GM19328 (cell line): ENCODE measurements around the gene STK11IP.

Source experiments
- ATAC-seq: cut with Tn5 transposase; IDR thresholded peaks from one replicate; pipeline ENCODE4 v1.9.1; 2021; ENCODE audit warnings: mild to moderate bottlenecking, moderate library complexity; ENCODE audit not compliant: unreplicated experiment

Gene STK11IP

GRCh38 chr2:219576505-219577388, 20.9 kb upstream of the STK11IP start:
- no peak for ATAC-seq

GRCh38 chr2:219578811-219579613, 18.6 kb upstream of the STK11IP start:
- ATAC-seq: no peak

GRCh38 chr2:219581346-219581745, 16.3 kb upstream of the STK11IP start:
- ATAC-seq: no peak

GRCh38 chr2:219591091-219591490, 6.6 kb upstream of the STK11IP start:
- ATAC-seq: no peak

DNA sequence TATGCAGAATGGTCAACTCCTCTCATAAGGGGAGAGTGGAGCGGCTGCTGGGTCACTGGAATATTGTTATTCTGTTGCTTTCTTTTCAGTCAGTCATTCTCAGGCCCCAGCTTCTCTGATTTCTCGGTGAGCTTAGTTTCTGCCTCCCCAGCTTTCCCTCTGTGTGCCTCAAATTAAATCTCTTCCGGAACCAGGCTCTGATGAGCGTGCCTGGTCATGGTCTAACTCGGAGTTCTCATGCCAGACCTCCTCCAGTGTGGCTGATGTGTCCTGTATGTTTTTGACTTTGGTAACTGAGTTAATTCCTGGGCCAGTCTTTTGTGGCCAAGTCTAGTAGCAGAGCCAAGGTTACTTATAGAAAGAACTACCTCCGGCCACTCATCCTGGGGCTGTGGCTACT, 4.9 kb upstream of the STK11IP start:
- no peak for ATAC-seq

GRCh38 chr2:219593154-219593553, 4.5 kb upstream of the STK11IP start:
- ATAC-seq: no peak

DNA sequence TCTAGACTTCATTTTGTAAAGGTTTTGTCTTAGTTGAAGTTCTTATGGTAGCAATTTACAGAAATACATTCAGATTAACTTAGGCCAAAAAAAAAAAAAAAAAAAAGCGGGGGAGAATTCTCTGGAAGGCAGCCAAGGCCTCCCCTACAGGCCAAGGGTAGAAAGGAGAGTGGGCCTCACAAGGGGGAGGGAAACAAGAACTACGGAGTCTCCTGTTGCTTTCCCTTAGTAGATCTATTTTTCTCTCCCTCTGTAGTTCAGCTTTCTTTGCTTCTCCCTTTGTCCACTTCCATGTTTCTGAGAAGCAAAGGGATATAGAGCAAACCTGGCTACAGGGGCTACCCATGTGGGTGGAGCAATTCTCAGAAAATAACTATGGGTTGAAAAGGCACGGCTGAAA, 2.4 kb upstream of the STK11IP start:
- no peak for ATAC-seq

DNA sequence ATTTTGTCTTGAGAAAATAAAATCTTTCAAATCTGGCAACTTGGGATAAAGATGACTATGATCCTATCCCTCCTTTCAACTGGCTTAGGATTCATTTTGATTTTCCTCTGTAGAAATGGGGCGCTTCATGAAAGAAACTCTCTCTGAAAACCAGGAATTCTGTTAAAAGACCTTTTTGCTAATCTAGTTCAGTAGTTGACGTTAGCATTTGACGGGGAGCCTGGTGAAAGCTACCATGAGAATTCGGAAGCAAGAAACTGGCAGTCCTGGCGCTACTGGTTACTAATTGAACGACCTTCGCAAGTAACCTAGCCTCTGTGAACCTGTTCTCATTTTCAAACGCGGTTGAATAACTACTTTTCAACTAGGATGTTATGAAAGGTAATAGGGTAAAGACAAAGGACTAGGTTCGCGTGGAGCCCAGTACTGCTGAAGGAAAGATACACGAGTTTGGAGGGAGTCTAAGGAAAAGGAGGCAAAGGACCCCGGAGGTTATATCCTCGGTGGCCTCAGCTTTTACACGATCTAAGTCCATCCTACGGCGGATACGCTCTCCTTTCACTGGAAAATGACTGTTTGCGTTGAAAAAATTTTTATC, 604 bp upstream of the STK11IP start:
- peak; percentile 3 for ATAC-seq

- no peak for ATAC-seq
Measured at GRCh38 chr2:219598308-219599078, 836 bp downstream of the STK11IP start.

- no peak for ATAC-seq
Measured at GRCh38 chr2:219603771-219604170, 6.1 kb downstream of the STK11IP start.

DNA sequence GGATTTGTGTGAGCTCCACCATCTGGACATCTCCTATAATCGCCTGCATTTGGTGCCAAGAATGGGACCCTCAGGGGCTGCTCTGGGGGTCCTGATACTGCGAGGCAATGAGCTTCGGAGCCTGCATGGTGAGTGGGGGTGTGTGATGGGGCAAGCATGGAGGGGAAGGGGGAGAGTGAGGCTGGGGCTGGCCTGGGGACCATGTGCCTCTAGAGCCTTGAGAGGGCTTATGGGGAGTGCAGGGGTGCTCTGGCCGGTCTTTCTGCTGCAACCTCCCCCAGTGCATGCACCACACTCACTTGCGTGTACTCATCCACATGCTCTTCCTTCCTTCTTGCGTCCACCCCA, 7.9 kb downstream of the STK11IP start:
- ATAC-seq: no peak

DNA sequence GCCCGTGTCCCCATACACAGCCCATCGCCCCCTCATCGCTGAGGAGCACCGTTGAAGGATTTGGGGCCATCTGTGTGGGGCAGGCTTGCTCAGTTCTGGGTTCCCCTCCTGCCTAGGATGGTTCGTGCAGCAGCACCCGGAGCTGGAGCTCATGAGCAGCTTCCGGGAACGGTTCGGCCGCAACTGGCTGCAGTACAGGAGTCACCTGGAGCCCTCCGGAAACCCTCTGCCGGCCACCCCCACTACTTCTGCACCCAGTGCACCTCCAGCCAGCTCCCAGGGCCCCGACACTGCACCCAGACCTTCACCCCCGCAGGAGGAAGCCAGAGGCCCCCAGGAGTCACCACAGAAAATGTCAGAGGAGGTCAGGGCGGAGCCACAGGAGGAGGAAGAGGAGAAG, 10.3 kb downstream of the STK11IP start:
- no peak for ATAC-seq

GRCh38 chr2:219608399-219608964, 10.8 kb downstream of the STK11IP start:
- no peak for ATAC-seq

- no peak for ATAC-seq
Measured at GRCh38 chr2:219609149-219609750, 11.6 kb downstream of the STK11IP start.

- no peak for ATAC-seq
Measured at GRCh38 chr2:219611306-219611705, 13.6 kb downstream of the STK11IP start.

- no peak for ATAC-seq
Measured at GRCh38 chr2:219611866-219612576, 14.4 kb downstream of the STK11IP start.

DNA sequence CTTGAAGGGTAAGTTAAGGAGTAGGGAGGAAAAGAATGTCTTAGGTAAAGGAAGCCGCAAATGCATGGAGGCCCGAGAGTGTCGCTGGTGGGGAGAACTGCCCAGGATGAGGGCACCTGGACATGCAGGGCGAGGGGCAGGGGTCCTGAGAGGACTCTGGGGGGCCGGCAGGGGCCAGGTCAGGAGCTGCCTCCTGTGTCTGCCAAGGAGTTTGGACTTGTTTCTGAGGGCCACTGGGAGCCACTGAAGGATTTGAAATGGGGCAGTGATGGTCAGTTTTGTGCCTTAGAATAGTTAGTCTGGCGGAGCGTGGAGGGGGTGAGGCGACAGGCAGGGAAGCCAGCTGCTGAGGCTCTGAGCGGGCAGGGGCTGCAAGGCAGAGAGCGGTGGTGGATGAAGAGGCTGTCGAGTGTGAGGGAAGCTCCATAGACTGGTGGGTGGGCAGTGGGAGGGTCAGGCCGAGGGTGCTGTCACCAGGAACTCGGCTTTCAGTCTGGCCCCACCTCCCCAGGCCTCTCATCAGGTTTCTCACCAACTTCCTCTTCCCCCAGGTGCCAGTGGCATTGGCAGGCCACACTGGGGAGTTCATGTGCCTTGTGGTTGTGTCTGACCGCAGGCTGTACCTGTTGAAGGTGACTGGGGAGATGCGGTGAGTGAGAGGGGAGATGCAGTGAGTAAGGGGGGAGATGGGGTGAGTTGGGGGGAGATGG, 15.1 kb downstream of the STK11IP start:
- ATAC-seq: peak; percentile 71

DNA sequence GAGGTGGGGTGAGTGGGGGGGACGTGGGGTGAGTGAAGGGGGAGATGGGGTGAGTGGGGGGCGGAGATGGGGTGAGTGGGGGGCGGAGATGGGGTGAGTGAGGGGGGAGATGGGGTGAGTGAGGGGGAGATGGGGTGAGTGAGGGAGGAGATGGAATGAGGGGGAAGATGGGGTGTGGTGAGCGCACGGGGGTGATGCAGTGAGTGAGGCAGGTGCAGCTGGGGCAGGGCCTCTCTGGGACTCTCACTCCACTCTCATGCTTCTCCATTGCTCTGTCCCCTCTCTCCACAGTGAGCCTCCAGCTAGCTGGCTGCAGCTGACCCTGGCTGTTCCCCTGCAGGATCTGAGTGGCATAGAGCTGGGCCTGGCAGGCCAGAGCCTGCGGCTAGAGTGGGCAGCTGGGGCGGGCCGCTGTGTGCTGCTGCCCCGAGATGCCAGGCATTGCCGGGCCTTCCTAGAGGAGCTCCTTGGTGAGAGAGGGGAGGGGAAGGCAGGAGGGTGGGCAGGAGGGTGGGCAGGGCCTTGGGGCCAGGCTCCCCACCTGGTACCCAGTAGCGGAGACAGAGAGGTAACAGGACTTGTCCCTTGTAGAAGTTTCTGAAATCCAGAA, 15.9 kb downstream of the STK11IP start:
- ATAC-seq: no peak
